ENCODE measurements around the gene PHF23. TPM values are rescaled to one million over a fixed set of nuclear protein-coding genes. Genes with fewer than 3 reads are reported as not detected.

PHF23 gene
- total RNA-seq, 1 experiment from 2014 or later = 110 TPM

- H3K36me3 Mint-ChIP-seq (ENCODE audit: insufficient read depth in 1 of 3, low read depth in 3 of 3) = peaks cover 4 to 12% (median 7%) of the 10 kb centered on the region in 3 experiments; a peak in 5 of 7 replicates
- no CpG with 5 or more reads among the region's 7 CpGs for WGBS (ENCODE audit: extremely low coverage, insufficient read length, low lambda C conversion rate)
- H3K27me3 Mint-ChIP-seq (ENCODE audit: low read depth) = no peaks in the 10 kb centered on the region; the same call in none of the 2 replicates
These were observed 22.8 kb downstream of the PHF23 start for GRCh38 chr17:7216242-7217112.

More at GRCh38 chr17:7216242-7217112, 22.8 kb downstream of the PHF23 start:
- Histone ChIP-seq H4K20me1 (ENCODE audit: control insufficient read depth, insufficient read depth, insufficient read length) (no peaks in the 10 kb centered on the region), H3K23ac (ENCODE audit: insufficient read length, low read depth, low read length) (no peak overlapping the region), H2BK15ac (ENCODE audit: low read depth, low read length) (no peak overlapping the region), H2BK5ac (ENCODE audit: insufficient read length, low read length) (no peak overlapping the region), H2AK5ac (ENCODE audit: insufficient read length, low read length) (no peak overlapping the region), H2BK12ac (ENCODE audit: insufficient read length, low read depth, low read length) (no peak overlapping the region), H3K56ac (ENCODE audit: insufficient read length, low read depth, low read length) (no peak overlapping the region), H3K79me2 (ENCODE audit: insufficient read depth, low read length) (peaks cover 3% of the 10 kb centered on the region; the same call in 1 of the 2 replicates), H2BK20ac (ENCODE audit: low read depth, low read length, poor library complexity, severe bottlenecking) (no peak overlapping the region), H2BK120ac (ENCODE audit: low read depth, low read length, poor library complexity, severe bottlenecking) (no peak overlapping the region), H3K9ac (ENCODE audit: extremely low read depth, insufficient read length, low read length) (no peak overlapping the region), H3K27ac (ENCODE audit: insufficient read length, low read depth, low read length) (no peak overlapping the region), H3K18ac (ENCODE audit: insufficient read length, low read depth, low read length) (no peak overlapping the region), H4K91ac (ENCODE audit: insufficient read length, low read depth, low read length) (no peak overlapping the region), H3K9me3 (ENCODE audit: control insufficient read depth, low read depth, low read length) (no peaks in the 10 kb centered on the region), H4K8ac (replicated peaks; ENCODE audit: insufficient read length, low read depth, low read length) (no peak overlapping the region), H3T11ph (ENCODE audit: low read length) (no peak overlapping the region), H3K4ac (ENCODE audit: low read depth, low read length) (no peak overlapping the region), H3K4me2 (ENCODE audit: insufficient read depth, insufficient read length, low read length) (peak overlapping the region; percentile 87), H4K5ac (ENCODE audit: insufficient read length, low read depth, low read length) (no peak overlapping the region), H3K79me1 (ENCODE audit: insufficient read depth, low read depth, low read length, poor library complexity, severe bottlenecking) (peaks cover 2% of the 10 kb centered on the region), H3K14ac (ENCODE audit: insufficient read depth, low read length) (no peak overlapping the region), H2AFZ (ENCODE audit: low read length) (no peak overlapping the region), H3K27me3 (ENCODE audit: insufficient read depth, low read length) (no peaks in the 10 kb centered on the region), H3K4me1 (ENCODE audit: insufficient read depth, low read length) (peaks cover 3% of the 10 kb centered on the region; the same call in 1 of the 2 replicates), H3K23me2 (ENCODE audit: insufficient read length, low read depth, low read length, poor library complexity, severe bottlenecking) (peaks cover 28% of the 10 kb centered on the region)
- TF ChIP-seq CTCF (conservative IDR thresholded peaks at IDR 0.05) = no peak
- peak overlapping the region; percentile 72 to 91 for H3K4me3 Mint-ChIP-seq
- no peaks in the 10 kb centered on the region for H3K9me3 Mint-ChIP-seq
- H3K4me1 Mint-ChIP-seq = peaks cover 67 to 68% of the 10 kb centered on the region in 2 experiments
- H3K27ac Mint-ChIP-seq = peak overlapping the region; percentile 83 to 97 (median 96); a peak in 6 of 7 replicates
- DNase-seq = no peak
